Activated effector memory CD4-positive, alpha-beta T cell treated with Interleukin-2 at 50 U/mL for 16 hours (primary cell): ENCODE results near the gene CACNA1E.

Source experiments
- DNase-seq: peaks from one replicate; pipeline ENCODE4 v3.0.0-alpha.2; 2020

CACNA1E gene

DNA sequence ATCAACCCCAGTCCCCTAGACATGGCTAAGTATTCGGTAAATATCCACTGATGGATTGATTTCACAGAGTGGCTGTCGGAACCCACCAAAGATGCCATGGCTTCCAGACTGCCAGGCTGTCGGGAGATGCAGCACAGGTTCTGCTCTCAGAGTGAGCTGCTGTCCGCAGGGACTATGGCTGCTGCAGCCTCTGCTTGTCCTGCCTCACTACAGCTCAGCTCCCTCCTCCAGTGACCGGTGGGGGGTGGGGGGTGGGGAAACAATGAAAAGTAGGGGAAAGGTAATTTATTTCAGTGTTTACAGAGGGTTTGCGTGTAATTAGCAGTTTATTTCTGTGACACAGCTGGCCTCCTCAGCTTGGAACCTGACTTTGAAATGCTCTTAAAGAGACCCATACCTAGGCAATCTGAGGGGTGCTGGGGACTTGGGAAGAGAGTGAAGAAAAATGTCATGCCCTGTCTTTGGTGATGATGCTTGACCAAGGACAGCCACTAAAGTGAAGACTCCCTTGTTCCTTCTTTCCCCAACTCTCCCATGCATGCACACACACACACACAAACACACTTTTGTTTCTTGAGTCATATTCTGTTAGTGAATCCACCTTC lies 109.0 kb downstream of the CACNA1E start:
- no peak for DNase-seq

DNA sequence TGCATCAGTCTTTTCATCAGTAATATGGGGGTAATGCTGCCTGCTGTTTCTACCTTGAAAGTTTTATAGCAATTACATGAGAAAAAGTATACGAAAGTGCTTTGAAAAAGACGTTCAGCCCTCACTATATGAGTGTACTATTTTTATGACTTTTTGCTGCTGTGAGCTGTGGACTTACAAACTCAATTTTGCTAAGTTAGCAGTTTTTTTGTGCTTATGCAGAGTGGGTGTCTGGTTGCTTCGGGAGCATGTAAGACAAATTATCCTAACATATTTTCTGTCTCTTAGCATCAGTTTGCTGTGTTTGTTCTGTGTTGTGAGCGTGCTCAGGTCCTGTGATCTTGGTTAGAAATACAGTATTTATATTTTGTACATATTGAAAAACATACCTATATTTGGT lies 109.7 kb downstream of the CACNA1E start:
- DNase-seq, result no peak

- DNase-seq, result no peak
Observed at GRCh38 chr1:181594553-181594952, 111.2 kb downstream of the CACNA1E start.

DNA sequence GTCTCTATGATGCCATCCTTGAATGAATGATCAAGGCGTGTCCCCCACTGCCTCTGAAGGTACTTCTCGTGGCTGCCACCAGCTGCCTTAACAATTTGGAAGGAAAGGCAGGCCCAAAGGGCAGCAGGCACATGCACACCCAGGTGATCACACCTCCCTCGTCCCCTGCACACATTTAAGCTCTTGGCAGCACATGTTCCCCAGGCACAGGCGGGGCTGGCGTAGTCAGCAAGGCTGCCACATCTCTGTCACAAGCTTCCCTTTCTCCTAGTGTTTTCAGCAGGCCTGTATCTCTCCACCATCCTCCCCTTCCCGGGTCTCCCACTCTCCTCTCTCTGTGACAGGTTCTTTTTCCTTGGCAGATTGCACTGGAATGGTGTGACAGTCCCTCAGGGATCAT lies 111.9 kb downstream of the CACNA1E start:
- no peak for DNase-seq

DNA sequence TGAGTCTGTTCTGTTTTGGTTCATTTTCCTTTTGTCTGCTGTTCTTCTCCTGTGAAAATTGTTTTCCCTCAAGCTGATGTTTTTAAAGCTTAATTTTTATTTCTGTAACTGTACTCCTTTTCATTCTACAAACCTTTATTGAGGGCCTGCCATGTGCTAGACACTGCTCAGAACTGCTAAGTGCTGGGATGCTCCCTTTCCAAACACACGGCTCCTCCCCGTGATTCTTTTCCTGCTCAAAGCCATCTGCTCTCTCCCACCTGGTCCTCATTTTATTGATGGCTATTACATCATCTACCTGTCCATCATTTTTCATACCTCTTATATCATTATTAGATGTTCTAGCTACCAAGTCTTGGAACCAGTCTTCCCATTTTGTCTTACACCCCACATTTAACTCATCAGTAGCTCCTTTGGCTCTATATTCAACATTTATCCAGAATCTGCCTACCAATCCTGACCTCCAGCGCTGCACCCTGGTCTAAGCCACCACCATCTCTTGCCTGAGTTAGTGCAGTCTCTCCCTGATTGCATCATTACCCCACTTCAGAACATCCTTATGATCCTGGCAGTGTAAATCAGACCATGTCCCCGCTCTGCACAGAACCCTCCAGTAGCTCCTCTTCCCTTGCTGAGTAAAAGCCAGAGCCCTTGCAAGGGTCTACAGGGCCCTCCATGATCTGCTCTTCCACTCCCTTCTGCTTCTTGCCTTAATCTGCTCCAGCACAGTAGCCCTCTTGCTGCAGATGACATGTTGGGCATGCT lies 118.1 kb downstream of the CACNA1E start:
- no peak for DNase-seq

GRCh38 chr1:181603735-181604410 lies 120.6 kb downstream of the CACNA1E start:
- no peak for DNase-seq

DNA sequence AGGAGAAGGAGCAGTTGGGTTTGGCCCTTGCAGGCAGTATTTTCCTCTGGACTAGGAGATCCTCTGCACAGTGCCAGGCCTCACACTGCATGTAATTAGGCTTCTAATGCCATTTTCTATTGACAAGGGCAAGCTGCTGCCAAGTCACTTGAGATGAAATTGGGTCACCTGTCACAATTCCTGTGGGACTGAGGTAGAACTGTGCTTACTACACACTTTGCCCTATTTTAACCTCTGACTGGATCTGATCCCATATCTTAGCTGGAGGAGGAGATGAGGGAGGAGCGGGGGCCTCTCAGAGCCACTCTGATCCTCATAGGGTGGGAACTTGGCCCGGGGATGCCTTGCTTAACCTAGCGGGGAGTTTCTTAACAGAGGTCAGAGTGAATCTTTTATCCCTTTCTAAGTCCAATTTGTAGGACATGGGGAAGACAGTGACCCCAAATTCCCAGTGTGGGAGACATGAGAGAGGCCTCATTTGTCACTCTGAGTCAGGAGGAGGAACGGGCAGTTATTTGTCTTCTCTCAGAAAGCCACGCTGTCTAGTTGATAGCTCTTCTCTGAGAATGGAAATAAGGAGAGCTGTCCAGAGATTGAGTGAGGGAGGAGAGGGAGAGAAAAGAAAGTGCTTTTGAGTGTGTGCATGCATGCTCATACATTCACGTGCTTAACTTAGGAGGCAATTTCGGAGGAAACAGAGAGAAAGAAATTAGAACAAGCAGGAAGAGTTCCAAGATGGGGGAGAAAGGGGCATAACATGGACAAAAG lies 121.3 kb downstream of the CACNA1E start:
- no peak for DNase-seq

- no peak for DNase-seq
Observed at GRCh38 chr1:181607524-181607923, 124.2 kb downstream of the CACNA1E start.

GRCh38 chr1:181608386-181608785 lies 125.1 kb downstream of the CACNA1E start:
- no peak for DNase-seq

DNA sequence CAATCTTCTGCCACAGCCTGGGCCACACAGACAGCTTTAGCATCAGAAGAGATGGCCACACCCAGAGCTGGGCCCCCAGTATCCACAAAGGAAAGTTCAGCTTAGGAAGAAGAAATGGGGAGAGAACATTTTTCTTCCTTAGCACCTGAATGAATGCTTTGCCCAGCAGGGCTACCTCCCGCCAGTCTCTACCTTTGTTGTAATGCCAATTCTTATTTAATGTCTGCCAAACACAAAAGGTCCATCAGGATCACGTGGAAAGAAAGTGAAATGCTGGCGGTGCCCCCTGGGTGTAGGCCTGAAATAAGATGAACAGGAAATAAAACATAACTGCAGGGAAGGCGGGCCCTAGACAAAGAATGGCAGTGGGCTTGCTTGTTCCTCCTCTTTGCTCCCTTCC lies 125.6 kb downstream of the CACNA1E start:
- no peak for DNase-seq

DNA sequence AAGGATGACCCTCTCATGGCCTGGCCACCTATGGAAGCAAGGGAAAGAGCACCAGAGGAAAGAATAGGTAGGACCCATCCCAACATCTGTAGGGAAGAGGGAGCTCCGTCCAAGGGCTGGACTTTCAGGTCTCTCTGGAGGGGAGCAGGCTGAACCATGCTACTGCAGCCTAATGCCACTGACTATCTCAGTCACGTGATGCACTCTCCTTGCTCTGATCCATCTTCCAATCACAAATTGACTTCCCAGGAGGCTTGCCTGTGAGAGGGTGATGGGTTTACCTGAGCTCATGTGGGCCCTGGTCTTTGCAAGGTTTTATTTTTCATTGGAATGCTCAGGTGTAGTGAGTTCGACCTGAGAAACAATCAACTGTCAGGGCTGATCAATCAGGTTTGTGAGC lies 128.8 kb downstream of the CACNA1E start:
- no peak for DNase-seq

DNA sequence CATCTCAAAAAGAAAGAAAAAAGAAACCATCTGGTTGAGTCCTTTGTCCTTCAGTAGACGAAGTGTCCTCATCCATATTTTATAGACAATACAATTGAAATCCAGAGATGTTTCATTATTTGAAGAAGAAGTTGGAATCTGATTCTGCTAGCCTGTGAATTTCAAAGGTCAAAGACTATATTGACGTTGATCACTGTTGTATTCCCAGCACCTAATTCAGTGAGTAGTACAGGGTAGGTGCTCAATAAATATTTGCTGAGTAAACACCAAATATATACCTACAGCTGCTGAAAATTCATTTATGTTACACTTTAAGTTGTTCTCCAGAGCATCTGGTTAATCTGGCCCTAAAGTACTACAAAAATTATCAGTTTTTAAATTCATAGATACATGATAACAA lies 135.2 kb downstream of the CACNA1E start:
- no peak for DNase-seq

DNA sequence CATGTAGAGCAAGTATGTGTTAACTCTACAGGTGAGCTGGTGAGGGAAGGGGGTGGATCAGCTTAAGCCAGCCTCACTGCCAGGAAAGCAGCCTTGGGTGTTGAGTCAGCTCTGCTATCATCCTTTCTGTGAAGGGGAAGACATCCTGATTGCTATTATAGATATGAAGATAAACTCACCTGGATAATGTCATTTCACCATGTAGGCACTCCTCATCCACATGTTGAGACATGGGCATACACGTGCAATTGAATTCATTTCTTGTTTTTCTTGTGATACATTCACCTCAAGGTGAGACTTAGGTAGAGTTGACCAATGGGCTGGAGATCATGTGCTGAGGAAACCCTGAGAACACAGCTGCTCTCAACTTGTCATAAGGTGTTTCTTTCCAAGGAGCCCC lies 136.9 kb downstream of the CACNA1E start:
- DNase-seq, result no peak

DNA sequence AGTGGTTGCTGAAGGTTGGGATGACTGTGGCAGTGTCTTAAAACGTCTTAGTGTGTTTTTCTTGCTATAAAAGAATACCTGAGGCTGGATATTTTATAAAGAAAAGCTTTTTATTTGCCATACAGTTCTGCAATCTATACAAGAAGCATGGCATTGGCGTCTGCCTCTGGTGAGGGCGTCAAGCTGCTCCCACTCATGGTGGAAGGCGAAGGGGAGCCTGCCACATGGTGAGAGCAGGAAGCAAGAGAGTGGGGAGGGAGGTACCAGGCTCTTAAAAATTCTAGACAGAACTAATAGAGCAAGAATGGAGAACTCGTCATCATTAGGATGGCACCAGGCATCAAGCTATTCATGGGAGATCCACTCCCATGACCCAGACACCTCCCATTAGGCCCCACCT lies 140.5 kb downstream of the CACNA1E start:
- DNase-seq, result no peak

DNA sequence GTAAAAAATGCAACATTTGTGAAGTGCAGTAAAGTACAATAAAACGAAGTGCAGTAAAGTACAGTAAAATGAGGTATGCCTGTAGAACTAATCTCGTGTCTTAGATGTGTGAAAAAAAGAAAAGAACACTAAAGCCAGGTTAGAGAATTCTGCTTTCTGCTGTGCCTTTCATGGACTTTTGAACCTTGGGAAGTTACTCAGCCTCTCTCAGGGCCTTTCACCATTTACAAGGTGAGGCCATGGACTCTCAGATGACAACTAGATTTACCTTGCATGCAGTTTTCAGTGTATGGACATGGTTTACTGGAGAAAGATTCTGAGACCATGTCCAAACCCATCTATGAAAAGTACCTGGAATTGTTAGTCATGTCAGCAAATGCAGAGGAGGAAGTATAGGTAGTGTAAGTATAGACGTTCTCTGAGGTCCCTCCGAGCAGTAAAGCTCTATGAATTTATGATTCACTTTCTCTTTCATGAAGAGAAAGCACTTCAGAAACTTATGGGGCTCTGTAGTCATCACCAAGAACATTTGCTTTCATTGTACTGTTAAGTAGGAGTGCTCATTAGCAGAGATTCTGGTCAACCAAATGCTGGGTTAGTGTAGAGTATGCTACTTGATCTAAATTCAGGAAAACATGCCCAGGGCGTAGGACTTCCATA lies 143.1 kb downstream of the CACNA1E start:
- DNase-seq, result no peak

DNA sequence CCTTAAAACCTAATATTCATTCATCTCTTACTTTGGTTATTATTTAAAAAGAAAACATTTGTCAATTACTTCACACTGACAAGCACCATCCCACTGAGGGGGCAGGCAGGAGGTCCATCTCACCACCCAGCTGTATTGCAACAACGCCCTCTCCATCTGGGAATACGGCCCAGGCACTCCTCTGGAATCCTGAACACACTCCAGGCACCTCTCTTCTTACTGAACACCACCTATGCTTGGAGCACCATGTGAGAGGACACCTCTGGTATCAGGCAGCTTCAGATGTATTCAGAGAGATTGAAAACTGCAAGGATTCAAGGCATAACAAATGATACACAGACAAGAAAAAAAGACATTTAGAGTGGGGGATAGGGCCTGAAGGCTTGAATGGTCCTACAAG lies 147.1 kb downstream of the CACNA1E start:
- DNase-seq, result no peak

DNA sequence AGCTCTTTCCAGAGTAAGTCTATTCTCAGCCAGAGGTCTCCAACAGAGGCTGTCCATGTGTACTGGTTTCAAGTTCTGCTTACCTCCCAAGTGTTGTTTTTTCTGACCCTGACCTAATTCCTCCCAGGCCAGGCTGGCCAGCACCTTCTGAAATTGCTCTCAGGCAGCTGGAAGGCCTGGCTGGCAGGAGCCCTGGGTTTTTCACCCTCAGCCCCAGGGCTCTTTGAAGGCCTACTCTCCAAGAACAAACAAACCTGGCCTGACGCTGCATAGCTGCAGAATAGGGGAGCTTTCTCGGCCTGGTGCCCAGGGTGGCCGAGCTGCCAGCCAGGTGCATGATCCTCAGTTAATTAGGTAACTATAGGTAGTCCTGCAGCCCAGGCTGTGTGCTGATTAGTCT lies 147.5 kb downstream of the CACNA1E start:
- no peak for DNase-seq

GRCh38 chr1:181632492-181632891 lies 149.2 kb downstream of the CACNA1E start:
- no peak for DNase-seq

- DNase-seq, result no peak
Observed at GRCh38 chr1:181632960-181633359, 149.6 kb downstream of the CACNA1E start.

- DNase-seq, result no peak
Observed at GRCh38 chr1:181635110-181635509, 151.8 kb downstream of the CACNA1E start.

DNA sequence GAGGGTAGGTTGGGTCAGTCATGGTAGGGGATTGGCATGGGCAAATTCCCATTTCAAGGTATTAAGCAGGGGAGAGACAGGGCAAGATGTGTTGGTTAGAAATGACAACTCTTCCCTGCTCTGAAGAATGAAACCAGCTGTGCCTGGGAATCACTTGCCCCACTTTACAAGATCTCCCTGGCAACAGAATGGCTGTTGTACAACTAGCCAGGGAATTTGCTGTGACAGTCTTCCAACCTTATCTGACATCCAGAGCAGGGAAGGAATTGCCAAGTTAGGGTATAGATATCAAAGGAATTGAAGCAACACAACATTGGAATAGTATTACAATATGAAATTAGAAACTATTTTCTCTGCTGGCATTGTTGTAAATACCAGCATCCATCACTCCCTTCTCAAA lies 154.7 kb downstream of the CACNA1E start:
- DNase-seq, result no peak

DNA sequence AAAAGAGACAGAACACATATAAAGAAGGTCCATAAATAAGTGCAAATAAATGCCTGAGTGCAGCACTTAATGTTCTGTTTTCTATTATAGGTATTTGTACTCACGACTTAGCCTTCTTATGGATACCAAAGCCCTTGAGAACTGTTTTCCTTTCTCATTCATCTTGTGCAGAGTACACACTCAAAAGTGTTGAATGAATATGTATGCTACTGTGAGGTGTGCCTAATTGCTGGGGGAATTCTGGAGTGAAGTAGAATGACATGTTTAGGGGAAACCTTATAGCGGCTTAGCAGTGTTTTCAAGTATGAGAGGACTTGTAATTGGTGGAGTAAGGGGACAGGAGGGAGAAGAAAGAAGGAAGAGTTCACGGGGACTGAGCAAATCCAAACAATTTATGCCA lies 157.6 kb downstream of the CACNA1E start:
- no peak for DNase-seq

GRCh38 chr1:181643631-181644030 lies 160.3 kb downstream of the CACNA1E start:
- no peak for DNase-seq
